Activated CD4-positive, alpha-beta T cell treated with anti-CD3 and anti-CD28 coated beads, Interleukin-2, Interleukin-4, amounts not matched to agents 100 ng/mL and 50 ng/mL, durations not matched to agents 16 hours and 8 hours (primary cell): ENCODE results near the gene STXBP1.

Experiments used
- DNase-seq: peaks from one replicate; pipeline ENCODE4 v3.0.0-alpha.2; 2020; ENCODE audit warnings: low spot score

The STXBP1 gene

DNA sequence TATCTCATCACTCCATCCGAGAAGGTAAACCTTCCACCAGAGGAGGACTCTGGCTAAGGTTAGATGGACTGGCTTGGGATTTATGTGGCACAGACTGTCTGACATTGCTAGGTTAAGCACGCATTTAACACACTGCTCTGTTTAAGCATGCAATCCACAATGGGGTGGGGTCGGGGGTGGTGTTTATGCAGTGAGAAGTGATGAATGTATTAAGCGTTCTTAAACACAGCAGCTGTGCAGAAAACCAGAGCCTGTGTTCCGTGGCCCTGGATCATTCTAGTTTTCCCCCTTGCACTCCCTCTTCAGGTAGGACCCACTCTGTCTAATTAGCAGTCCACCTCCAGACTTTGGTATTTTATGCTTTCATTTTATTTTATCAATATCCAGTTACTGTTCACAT, 46.4 kb downstream of the STXBP1 start:
- no peak for DNase-seq

DNA sequence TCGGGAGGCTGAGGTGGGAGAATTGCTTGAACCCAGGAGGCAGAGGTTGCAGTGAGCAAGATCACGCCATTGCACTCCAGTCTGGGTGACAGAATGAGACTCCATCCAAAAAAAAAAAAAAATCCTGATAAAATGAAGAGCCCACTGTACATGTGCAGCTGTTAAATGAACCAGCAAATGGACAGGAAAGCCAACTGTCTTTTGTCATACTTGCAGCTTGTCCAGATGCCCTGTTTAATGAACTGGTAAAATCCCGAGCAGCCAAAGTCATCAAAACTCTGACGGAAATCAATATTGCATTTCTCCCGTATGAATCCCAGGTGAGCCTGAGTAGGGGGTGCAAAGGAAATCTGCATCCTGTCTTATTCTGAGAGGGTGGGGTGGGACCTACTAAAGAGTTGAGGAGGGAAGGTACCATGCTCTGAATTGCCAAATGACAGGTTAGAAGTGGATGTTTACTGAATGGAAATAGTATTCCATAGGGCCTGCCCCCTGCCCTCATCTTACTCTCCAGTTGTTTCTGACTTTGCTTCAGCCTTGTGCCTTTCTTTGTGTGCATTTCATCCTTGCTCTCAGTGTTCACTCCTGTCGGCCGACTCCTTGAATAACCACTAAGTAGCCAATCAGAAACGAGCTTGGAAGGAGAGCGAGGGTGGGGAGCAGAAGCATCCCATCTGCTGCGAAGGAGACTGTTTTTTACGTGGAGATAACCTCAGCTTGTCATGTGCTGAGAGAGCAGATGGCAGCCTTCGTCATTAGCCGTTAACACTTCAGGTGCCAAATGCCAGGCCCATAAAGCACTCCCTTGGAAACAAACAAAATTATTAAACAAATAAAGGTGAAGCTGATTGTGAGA, 49.0 kb downstream of the STXBP1 start:
- DNase-seq: no peak

DNA sequence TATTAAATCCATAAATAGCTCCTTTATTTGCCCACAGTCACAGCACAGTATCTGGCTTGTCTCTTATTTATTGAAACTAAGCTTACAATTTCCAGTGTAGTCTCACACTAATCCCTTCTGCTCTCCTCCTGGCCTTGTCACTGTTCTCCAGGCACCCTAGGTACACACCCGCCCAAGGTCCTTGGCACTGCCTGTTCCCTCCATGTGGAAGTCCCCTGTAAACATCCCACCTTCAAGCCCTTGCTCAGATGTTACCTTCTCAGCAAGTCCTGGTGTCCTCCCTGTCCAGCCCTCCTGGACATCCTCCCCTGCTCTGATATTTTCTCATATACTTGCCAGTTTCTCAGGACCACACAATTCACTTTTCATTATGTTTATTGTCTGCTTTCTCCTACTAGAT, 50.5 kb downstream of the STXBP1 start:
- DNase-seq: no peak

DNA sequence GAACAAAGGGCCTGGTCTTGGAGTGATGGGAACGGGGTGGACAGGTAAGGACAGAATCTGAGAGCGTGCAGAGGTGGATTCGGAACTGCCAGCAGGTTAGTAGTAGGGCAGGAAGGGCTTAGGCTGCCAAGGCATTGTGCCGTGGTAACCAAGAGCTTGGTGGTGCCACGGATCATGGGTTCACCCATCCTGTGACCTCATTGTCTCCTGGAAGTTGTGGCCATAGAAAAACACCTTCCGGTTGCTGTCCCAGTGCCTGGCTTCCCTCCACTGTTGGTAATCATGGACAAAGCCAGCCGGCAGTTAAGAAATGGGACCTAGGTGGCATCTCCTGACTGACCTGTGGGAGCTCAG, 52.2 kb downstream of the STXBP1 start:
- DNase-seq: no peak

DNA sequence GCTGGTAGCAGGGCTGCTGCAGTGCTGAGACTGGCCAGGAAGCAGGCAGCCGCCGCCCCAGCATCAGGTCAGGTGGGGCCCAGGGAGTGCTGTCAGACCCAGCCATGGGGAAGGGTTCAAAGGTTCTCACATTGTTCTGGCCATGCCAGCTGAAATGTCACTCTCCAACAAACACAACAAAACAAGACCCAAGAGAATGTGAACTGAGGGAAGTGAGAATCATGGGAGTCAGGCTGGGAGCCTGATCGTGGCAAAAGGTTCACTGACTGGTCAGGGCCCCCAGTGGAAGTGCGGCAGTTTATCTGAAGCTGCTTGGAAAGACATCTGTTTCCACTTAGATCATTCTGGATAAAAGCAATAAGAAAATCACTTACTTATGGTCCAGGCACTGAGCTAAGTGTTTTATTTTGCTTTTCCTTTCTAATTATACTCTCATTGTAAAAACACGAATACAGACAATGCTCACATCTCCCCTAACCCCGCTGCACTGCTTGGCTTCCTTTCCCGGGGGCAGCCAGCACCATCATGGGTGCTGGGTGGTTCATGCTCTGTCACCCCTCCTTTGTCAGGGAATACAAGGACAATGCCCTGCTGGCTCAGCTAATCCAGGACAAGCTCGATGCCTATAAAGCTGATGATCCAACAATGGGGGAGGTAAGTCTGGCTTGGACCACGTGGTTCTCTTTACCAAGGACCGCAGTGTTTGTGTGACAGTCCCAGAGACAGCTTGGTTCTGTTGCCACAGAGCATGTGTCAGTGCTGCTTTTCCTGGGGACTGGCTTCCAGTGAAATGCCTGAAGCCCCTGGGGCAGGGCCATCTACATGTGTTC, 52.8 kb downstream of the STXBP1 start:
- DNase-seq: no peak

DNA sequence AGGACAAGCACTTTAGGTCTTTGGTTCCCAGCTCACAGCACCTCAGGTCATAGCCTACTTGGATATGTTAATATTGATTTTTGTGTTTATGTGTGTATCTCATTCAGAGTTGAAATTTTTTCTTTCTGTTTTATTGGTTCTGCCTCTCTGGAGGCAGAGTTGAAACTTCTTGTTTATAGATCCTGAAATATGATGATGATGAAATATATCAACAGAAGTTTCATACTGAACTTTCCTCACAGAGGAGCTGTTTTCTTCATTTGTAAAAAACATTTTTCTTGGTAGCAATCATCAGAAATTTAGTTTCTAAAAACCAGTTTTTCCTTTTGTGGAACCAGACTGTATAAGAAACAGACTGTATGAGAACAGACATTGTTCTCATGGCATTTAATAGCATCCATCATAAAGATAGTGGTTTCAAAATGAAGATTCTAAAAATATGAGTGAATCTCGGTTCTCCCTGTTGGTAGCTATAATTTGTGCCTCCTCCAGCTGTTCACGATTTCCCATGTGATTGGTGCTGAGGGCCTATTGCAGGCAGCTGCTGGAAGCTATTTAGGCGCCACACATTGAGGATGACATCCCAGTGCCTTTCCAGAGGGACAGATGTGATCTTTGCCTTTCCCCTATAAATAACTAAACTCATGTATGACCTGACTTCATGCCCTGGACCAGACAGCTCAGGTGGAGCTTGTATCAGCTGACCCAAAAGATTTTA, 55.2 kb downstream of the STXBP1 start:
- DNase-seq: no peak

DNA sequence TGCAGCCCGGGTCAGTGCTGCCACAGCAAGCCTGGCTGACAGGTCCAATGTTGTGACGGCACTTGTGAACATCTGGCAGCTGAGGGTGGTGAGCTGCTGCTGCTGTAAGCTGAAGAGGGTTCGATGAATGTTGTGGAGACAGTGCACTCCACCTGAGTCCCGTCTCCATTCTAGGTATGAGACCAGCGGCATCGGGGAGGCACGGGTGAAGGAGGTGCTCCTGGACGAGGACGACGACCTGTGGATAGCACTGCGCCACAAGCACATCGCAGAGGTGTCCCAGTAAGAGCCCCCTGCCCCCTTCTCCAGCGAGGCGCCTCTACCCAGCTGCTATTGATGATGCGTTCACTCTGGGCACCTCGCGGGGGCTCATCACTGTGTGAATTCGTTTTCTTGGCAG, 55.8 kb downstream of the STXBP1 start:
- DNase-seq: no peak

DNA sequence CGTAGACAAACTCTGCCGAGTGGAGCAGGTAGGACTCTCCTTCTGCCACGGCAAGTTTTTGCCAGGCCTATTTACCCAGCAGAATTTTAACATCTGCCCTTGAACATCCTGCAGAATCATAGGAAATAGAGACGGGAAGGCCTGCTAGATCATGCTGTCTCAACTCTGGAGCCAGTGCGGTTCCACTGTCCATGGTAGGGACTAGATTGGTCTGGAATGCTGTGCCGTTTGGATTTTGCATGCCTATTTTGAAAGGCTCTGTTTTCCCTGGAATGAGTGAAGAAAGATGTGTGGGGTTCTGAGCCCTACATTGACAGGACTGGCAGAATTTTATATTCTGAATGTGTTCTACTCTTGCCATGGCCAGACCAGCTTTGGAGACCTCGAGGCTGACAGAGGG, 61.2 kb downstream of the STXBP1 start:
- no peak for DNase-seq

DNA sequence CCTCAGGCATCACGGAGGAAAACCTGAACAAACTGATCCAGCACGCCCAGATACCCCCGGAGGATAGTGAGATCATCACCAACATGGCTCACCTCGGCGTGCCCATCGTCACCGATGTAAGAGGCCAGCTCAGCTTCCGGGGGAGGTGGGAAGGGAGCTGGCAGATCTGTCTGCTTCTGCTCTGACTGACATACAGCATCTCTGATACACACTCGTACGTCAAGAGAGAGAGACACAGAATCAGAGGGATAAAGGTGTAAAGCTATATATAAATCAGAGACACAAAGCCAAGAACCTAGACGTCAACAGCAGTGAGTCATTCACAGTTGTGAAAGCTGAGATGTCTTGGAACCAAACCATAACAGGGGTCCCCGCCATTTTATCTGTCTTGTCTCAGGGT, 64.6 kb downstream of the STXBP1 start:
- no peak for DNase-seq

DNA sequence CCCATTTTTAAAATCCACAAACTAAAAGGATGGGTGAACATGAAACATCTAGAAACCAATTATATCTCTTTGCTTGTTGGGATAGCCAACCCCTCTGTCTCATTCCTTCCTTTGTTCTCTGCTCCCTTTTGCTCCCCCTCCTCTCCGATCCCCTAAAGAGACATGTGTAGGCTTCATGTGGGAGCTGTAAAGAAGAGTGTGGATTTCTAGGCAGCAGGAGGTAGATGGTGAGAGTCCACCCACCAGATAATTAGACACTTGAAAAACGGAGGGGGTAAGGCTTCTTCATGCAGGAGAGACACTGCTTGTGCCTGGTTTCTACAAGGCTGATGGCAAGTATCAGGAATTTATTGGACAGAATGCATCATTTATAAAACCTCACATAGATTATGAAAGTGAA, 67.4 kb downstream of the STXBP1 start:
- DNase-seq: no peak

DNA sequence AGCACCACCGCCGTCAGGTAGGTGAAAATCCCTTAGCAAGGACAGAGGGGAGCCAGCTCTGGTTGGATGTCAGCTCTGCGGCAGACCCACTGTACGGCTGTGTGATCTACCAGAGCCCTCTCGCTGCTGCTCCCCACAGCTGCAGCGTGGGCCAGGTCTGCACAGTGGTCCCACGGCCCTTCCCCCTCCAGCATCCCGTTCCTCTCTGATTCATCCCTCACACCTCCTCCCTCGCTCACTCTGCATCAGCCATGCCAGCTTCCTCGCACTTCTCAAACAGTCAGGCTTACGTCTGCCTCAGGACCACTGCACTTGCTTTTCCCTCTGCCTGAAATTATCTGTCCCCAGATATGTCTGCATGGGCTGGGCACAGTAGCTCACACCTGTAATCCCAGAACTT, 68.1 kb downstream of the STXBP1 start:
- DNase-seq: no peak

DNA sequence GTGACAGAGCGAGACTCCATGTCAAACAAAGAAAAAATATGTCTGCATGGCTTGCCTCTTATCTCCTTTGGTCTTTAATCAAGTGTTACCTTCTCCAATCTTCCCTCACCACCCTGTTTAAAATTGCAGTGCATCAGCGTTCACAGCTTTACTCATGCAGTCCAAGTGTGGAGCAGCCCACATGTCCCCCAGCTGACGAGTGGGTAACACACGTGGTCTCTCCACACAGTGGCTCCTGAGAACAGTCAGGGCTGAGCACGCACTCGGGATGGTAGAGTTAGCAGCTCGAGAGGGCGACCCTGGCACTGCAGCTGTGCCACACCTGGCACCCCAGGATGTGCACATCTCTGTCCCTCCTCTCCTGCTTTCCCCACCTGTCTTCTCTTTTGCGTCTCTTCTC, 68.8 kb downstream of the STXBP1 start:
- no peak for DNase-seq

DNA sequence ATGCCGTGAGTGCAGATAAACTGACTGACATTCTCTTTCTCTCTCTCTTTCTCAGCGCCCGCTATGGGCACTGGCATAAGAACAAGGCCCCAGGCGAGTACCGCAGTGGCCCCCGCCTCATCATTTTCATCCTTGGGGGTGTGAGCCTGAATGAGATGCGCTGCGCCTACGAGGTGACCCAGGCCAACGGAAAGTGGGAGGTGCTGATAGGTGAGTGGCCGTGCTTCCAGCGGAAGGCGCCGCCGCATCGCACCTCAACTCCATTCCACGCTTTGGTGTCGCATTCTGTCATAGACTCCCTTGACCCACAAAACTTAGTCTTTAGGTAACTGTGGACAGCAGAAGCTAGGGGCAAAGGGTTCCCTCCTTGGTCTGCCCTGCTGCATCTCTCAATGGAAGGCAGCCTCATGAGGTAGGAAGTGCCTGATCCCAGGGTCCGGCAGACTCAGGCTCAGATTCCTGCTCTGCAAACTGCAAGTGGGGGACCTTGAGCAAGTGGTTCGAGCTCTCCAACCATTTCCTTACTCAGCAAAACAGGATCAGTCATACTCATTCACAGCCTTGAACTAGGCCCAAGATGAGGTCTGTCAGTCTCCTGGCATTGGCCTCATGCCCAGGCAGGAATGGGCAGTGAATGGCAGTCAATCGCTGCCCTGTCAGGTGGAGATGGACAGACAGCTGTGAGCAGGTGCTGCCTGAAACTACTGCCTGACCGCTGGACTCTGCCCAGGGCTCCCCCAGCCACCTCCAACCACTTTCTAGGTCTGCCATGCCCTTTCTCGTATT, 70.5 kb downstream of the STXBP1 start:
- no peak for DNase-seq

DNA sequence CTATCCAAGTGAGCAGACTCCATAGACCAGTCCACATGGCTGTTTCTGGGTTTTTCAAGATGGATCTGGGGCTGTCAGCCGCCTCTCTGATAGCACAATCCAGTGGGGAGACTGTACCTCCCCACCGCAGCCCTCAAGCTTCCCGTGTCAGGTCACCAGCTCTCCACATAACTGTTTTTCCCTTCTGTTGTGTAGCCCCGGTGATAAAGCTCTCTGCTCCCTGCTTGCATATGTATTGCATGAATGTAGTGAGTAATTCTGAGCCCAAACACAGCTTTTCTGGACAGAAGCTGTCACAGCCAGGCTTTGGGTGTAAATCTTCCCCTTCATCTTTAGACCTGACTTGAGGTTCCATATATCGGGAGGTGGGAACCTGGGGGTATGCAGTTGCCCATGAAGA, 71.6 kb downstream of the STXBP1 start:
- DNase-seq: no peak

DNA sequence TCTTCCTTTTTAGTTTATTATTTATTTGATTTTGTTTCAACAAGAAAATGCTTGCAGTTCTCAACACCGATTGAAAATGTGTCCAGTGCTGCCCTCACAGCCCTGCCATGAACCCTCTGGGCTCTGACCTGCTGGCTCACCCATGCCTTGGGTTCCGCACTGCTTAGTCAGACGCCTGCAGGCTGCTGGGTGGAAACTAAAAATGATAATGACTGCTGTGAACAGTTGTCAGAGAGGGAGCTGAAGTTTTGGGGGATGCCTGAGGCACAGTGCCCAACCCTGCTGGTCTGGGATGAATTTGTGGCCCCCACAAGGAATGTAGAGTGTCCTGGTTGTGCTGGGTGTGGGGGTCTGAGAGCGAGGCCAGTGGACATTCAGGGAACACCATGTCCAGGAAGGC, 72.5 kb downstream of the STXBP1 start:
- no peak for DNase-seq

DNA sequence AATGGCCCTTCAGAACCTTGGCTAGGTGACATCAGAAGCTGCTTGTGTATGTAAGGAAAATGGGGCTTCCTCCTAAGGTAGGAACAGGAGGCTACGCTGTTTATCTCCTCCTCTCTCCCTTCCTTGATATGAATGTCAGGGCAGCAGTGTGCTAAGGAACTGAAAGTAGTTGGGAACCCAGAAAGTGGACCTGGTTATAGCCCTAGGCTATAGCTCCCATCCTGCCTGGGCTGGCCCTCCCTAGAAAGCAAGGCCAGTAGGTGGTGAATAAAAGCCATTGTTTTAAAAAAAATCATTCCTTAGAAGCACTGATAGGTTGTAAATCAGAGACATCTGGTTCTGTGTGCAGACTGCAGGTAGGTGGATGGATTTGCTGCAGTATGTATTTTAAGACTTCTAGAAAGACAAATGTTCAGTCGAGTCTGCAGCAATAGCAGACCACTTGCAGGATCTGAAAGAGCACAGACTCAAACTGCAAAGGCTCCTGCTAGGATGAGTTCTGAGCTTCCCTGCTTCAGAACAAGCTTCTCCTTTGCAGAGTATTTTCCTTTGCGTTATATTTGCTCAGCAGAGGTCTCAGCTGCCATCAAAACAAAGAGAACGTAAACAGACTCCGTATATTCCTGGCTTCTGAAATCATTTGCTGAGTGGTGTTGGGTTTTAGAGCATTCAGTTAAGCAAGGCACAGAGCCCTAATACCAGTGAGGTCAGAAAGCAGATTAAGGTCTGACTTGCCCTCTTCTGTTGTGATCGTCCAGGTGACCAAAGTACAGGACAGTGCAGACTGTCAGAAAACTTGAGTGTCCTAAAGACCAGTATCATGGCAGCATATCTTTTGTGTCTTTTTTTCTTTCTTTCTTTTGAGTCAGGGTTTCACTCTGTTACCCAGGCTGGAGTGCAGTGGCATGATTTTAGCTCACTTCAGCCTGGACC, 74.7 kb downstream of the STXBP1 start:
- no peak for DNase-seq

DNA sequence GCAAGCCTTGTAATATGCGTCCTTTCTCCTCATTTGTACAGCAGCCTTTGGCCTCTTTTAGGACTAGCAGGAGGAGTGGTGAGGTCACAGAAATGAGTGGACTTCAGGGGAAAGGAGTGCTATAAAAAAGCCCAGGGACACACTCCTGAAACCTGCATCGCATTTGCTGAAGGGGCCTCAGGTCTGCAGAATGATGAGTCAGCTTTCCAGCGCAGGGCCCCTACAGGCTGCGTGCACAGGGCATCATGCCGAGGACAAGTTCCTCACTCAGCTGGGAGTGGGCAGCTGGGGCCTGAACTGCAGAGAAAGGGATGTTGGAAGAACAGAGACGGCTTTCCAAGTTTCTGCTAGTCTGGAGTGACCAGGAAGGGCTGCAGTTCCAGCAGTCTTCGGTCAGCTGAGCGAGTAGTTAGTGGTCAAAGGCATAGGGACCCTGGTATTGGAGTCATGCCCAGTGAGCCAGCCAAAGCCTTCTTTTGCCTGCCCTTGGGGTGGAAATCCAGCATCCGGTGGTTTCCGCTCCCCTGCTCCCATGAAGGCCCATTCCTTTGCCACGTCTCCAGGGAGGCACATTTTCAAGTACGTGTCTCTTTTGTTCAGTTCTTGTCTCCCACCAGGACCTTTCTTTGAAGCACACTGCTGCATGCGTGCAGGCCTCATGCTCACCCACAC, 77.4 kb downstream of the STXBP1 start:
- no peak for DNase-seq

DNA sequence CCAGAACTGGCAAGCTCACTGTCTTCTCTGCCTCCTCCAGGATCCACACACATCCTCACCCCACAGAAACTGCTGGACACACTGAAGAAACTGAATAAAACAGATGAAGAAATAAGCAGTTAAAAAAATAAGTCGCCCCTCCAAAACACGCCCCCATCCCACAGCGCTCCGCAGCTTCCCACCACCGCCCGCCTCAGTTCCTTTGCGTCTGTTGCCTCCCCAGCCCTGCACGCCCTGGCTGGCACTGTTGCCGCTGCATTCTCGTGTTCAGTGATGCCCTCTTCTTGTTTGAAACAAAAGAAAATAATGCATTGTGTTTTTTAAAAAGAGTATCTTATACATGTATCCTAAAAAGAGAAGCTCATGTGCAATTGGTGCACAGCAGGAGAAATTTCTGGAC, 78.7 kb downstream of the STXBP1 start:
- no peak for DNase-seq

DNA sequence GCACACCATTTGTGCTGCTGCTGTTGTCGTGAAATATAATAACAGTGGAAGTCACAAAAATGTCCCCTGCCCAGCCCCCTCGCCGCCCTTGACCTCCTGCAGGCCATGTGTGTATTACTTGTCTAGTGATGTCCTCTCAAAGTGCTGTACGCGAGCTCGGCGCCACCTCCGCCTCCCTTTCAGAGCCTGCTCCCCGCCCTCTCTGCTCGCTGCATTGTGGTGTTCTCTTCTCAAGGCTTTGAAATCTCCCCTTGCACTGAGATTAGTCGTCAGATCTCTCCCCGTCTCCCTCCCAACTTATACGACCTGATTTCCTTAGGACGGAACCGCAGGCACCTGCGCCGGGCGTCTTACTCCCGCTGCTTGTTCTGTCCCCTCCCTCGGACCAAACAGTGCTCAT, 80.0 kb downstream of the STXBP1 start:
- DNase-seq: no peak

DNA sequence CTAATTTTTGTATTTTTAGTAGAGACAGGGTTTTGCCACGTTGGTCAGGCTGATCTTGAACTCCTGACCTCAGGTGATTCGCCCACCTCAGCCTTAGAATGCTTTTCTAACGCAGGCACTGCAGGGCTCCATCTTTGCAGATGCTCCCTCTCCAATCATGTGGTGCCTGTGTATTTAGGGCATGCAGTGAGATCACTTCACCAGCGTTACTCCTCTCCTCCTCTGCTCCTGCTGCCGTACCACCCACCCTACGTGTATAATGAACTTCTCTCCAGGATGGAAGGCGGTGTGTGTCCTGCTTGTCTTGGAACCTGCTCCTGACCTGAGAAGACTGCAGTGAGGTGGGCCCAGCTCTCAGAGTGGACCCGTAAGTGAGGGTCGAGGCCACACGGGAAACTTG, 81.1 kb downstream of the STXBP1 start:
- DNase-seq: no peak
